GM15510 (cell line): ENCODE data around the gene RAB32.

Experiments used
- POLR2A ChIP-seq: IDR thresholded peaks from 3 replicates; pipeline ENCODE4 v1.6.1; 2011; ENCODE audit warnings: borderline replicate concordance; ENCODE audit not compliant: insufficient read length; ENCODE audit errors: extremely low read depth

The RAB32 gene

GRCh38 chr6:146574211-146574610 lies 30.6 kb downstream of the RAB32 start:
- TF ChIP-seq POLR2A = no peak

- TF ChIP-seq POLR2A = no peak
These were observed 34.4 kb downstream of the RAB32 start for GRCh38 chr6:146578054-146578453.

GRCh38 chr6:146581968-146582367 lies 38.3 kb downstream of the RAB32 start:
- TF ChIP-seq POLR2A = no peak

GRCh38 chr6:146582857-146583256 lies 39.2 kb downstream of the RAB32 start:
- TF ChIP-seq POLR2A = no peak

GRCh38 chr6:146583966-146584365 lies 40.3 kb downstream of the RAB32 start:
- TF ChIP-seq POLR2A = no peak

- TF ChIP-seq POLR2A = no peak
These were observed 43.8 kb downstream of the RAB32 start for GRCh38 chr6:146587459-146587858.

GRCh38 chr6:146590492-146590891 lies 46.9 kb downstream of the RAB32 start:
- TF ChIP-seq POLR2A = no peak

- TF ChIP-seq POLR2A = no peak
These were observed 48.8 kb downstream of the RAB32 start for GRCh38 chr6:146592451-146592850.

- TF ChIP-seq POLR2A = no peak
These were observed 50.4 kb downstream of the RAB32 start for GRCh38 chr6:146593986-146594385.

- no peak for TF ChIP-seq POLR2A
These were observed 50.9 kb downstream of the RAB32 start for GRCh38 chr6:146594495-146594894.

GRCh38 chr6:146595972-146596731 lies 52.5 kb downstream of the RAB32 start:
- no peak for TF ChIP-seq POLR2A

GRCh38 chr6:146598772-146599405 lies 55.3 kb downstream of the RAB32 start, which contains the start of gene ADGB:
TSS of gene ADGB (plus strand) at chr6:146598972. CDS start at chr6:146599041, 69 bp downstream.
- no peak for TF ChIP-seq POLR2A

- no peak for TF ChIP-seq POLR2A
These were observed 57.7 kb downstream of the RAB32 start for GRCh38 chr6:146601352-146601751.

- no peak for TF ChIP-seq POLR2A
These were observed 58.9 kb downstream of the RAB32 start for GRCh38 chr6:146602526-146602925.
